ENCODE data around the gene KIAA0930.

Gene KIAA0930

GRCh38 chr22:45272498-45272897 is 31.8 kb upstream of the KIAA0930 start:
- Histone ChIP-seq H3K27ac (ENCODE audit: low read depth, low read length) (no peak overlapping the region), H2AFZ (ENCODE audit: low read depth, low read length, severe bottlenecking) (no peak overlapping the region), H3K4me2 (ENCODE audit: low read depth, low read length, poor library complexity, severe bottlenecking) (no peak overlapping the region), H3K4me3 (ENCODE audit: insufficient read depth, low read length, poor library complexity, severe bottlenecking) (no peak overlapping the region), H3K79me2 (ENCODE audit: insufficient read depth, low read length) (no peaks in the 10 kb centered on the region), H3K27me3 (ENCODE audit: low read length) (no peaks in the 10 kb centered on the region), H3K9me2 (replicated peaks; ENCODE audit: insufficient read depth, low read length) (no peaks in the 10 kb centered on the region), H3K9ac (ENCODE audit: low read length) (no peak overlapping the region), H3K36me3 (ENCODE audit: low read length) (no peaks in the 10 kb centered on the region), H3K9me3 (ENCODE audit: insufficient read depth, low read length) (no peaks in the 10 kb centered on the region), H4K20me1 (ENCODE audit: low read depth, low read length) (no peaks in the 10 kb centered on the region), H3F3A (ENCODE audit: insufficient read depth) (no peaks in the 10 kb centered on the region)
- TF ChIP-seq EZH2phosphoT487 (conservative IDR thresholded peaks at IDR 0.05; ENCODE audit: low read length): no peak
- no peak for TF ChIP-seq CTCF (IDR thresholded peaks at IDR 0.05; ENCODE audit: insufficient read depth, low read length, poor library complexity, severe bottlenecking)

GRCh38 chr22:45271667-45272201 is 31.0 kb upstream of the KIAA0930 start:
- Histone ChIP-seq H3K36me3 (ENCODE audit: low read length) (no peaks in the 10 kb centered on the region), H3K9me3 (ENCODE audit: insufficient read depth, low read length) (no peaks in the 10 kb centered on the region), H3K4me3 (ENCODE audit: insufficient read depth, low read length, poor library complexity, severe bottlenecking) (no peak overlapping the region), H3K9me2 (replicated peaks; ENCODE audit: insufficient read depth, low read length) (no peaks in the 10 kb centered on the region), H3K27me3 (ENCODE audit: low read length) (no peaks in the 10 kb centered on the region), H3K27ac (ENCODE audit: low read depth, low read length) (no peak overlapping the region), H2AFZ (ENCODE audit: low read depth, low read length, severe bottlenecking) (no peak overlapping the region), H3K4me2 (ENCODE audit: low read depth, low read length, poor library complexity, severe bottlenecking) (no peak overlapping the region), H3F3A (ENCODE audit: insufficient read depth) (no peaks in the 10 kb centered on the region), H4K20me1 (ENCODE audit: low read depth, low read length) (no peaks in the 10 kb centered on the region), H3K9ac (ENCODE audit: low read length) (no peak overlapping the region), H3K79me2 (ENCODE audit: insufficient read depth, low read length) (no peaks in the 10 kb centered on the region)
- TF ChIP-seq CTCF (IDR thresholded peaks at IDR 0.05; ENCODE audit: insufficient read depth, low read length, poor library complexity, severe bottlenecking) (no peak), EZH2phosphoT487 (conservative IDR thresholded peaks at IDR 0.05; ENCODE audit: low read length) (no peak)

- H3K27ac ChIP-seq (ENCODE audit: low read depth, low read length): no peak overlapping the region
- H3F3A ChIP-seq (ENCODE audit: insufficient read depth): no peaks in the 10 kb centered on the region
- no peaks in the 10 kb centered on the region for H3K36me3 ChIP-seq (ENCODE audit: low read length)
- no peaks in the 10 kb centered on the region for H3K9me3 ChIP-seq (ENCODE audit: insufficient read depth, low read length)
- H3K9ac ChIP-seq (ENCODE audit: low read length): no peak overlapping the region
- H4K20me1 ChIP-seq (ENCODE audit: low read depth, low read length): no peaks in the 10 kb centered on the region
- no peaks in the 10 kb centered on the region for H3K9me2 ChIP-seq (replicated peaks; ENCODE audit: insufficient read depth, low read length)
- TF ChIP-seq CTCF (IDR thresholded peaks at IDR 0.05; ENCODE audit: insufficient read depth, low read length, poor library complexity, severe bottlenecking) (no peak), EZH2phosphoT487 (conservative IDR thresholded peaks at IDR 0.05; ENCODE audit: low read length) (no peak)
- H2AFZ ChIP-seq (ENCODE audit: low read depth, low read length, severe bottlenecking): no peak overlapping the region
- no peak overlapping the region for H3K4me3 ChIP-seq (ENCODE audit: insufficient read depth, low read length, poor library complexity, severe bottlenecking)
- H3K27me3 ChIP-seq (ENCODE audit: low read length): no peaks in the 10 kb centered on the region
- no peak overlapping the region for H3K4me2 ChIP-seq (ENCODE audit: low read depth, low read length, poor library complexity, severe bottlenecking)
- H3K79me2 ChIP-seq (ENCODE audit: insufficient read depth, low read length): no peaks in the 10 kb centered on the region
These were observed 29.7 kb upstream of the KIAA0930 start for GRCh38 chr22:45270095-45271020.
